AG10803 (cell line): Measurements from ENCODE around the gene VPS26A.

Experiments used
- DNase-seq: peaks from one replicate; pipeline ENCODE4 v3.0.0; 2010; ENCODE audit warnings: low read depth
- H3K4me3 ChIP-seq: 2 replicates; pipeline ENCODE4 v1.5.1; 2011; ENCODE audit warnings: mild to moderate bottlenecking, low read length, control low read depth
- CTCF ChIP-seq: conservative IDR thresholded peaks from 2 replicates; pipeline ENCODE4 v1.5.1; 2011; ENCODE audit warnings: mild to moderate bottlenecking, low read length, control low read depth, inconsistent platforms

Gene VPS26A

DNA sequence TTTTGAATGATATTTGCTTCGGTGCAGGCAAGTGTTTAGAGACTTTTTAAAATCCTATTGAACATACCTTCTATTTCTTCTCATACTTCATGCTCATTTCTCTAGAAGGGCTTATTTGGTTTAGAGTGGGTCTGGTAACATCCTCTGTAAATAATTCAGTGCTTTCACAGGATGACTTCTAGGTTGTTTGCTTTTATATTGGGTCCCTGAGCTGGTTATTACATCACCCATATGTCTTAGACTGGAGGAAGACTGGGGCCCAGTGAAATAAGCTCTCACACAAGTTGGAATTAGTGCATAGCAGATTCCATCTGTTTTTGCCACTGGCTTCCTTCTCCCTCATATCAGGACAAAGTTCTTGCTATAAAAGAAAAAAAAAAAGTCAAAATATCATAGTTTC, 62.5 kb downstream of the VPS26A start:
- DNase-seq = no peak
- no peak for TF ChIP-seq CTCF
- H3K4me3 ChIP-seq = no peak overlapping the region

GRCh38 chr10:69201045-69201444, 77.1 kb downstream of the VPS26A start:
- no peak overlapping the region for H3K4me3 ChIP-seq
- DNase-seq = no peak
- TF ChIP-seq CTCF = no peak

GRCh38 chr10:69202332-69202731, 78.4 kb downstream of the VPS26A start:
- no peak overlapping the region for H3K4me3 ChIP-seq
- TF ChIP-seq CTCF = no peak
- peak; percentile 66 for DNase-seq

- no peak for DNase-seq
- no peak for TF ChIP-seq CTCF
- H3K4me3 ChIP-seq = no peak overlapping the region
Measured at GRCh38 chr10:69208761-69209160, 84.8 kb downstream of the VPS26A start.

DNA sequence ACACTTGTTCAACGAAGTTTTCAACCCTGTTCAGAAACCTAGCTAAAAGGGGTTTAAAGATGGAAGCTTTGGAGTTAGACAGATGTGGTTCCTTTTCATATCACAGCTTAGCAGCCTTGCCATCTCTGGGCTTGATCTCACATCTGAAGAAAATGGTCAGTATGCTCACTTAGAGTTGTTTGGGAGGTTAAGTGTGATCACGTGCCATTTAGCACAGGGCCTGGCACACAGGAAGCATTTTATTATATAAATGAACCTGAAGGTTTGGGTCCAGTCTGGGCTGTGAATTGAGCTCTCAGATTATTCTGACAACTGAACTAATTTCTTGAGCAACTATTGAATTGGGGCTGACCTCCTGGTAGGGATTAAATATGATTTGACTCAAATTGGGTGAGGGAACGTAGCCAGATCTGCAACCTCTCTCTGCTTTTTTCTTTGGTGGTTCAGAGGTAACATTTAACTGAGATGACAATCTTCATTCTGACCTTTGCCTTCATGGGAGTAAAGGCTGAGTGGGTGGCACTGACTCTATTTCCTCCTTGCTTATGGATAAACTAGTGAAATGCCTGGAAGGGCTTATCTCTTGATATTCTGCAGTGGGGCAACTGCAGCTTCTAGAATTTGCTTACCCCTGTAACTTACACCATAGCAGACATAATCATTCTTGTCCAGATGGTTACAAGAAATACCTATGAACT, 86.0 kb downstream of the VPS26A start:
- H3K4me3 ChIP-seq = no peak overlapping the region
- no peak for DNase-seq
- TF ChIP-seq CTCF = no peak

GRCh38 chr10:69211104-69211503, 87.1 kb downstream of the VPS26A start:
- no peak for TF ChIP-seq CTCF
- no peak overlapping the region for H3K4me3 ChIP-seq
- DNase-seq = no peak

DNA sequence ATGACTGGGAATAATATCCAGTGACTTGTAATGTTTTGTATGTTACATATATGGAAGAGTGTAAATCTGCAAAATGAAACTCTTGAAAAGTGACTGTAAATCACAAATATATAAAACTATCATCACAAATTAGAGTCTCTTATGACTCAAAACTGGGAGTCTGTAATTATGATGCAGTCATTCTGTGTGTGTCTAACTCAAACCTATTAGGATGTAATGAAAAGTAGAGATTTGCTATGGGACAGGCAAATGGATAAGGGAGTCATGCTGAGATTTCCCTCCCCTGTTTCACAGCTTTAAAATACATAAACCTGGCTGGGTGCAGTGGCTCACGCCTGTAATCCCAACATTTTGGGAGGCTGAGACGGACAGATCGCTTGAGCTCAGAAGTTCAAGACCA, 87.5 kb downstream of the VPS26A start:
- no peak for DNase-seq
- no peak for TF ChIP-seq CTCF
- H3K4me3 ChIP-seq = no peak overlapping the region
